Measurements from ENCODE around the gene RSPH6A.
A peak's percentile ranks its signal among the peaks of the same experiment; 100 is the strongest.

RSPH6A gene

DNA sequence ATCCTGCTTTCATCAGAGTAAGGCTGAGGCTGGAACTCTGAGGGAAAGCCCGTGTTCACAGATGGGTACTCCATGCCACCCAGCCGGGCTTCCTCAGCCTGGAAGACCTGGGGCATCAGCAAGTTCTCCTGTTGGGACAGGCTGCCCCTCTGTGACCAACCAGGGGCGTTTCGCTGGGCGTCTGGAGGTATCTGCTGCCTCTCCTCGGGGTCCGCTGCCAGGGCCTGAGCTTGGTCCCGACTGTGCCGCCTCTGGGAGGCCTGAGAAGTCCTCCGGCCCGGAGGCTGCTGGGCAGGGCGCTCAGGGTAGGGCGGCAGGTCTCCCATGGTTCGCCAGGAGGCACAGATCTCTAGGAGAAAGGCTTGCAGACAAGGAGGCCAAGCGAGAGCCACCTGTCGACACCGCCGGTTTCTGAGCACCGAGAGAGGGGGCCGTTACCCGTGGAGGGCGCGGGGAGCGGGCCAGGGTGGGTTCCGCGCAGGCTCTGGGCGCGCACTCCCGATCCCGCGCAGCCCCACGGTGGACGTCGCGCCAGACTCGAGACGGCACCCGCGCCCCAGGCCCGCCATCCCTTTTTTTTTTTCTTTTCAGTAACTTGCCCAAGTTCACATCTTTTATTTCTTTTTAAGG is at the start of gene RSPH6A:
RSPH6A (minus strand) TSS at position 458 of the 630 bp plus-strand sequence; CDS start at position 326, 132 bp downstream.
- peak; percentile 52 for DNase-seq (ENCODE audit: low spot score)

DNA sequence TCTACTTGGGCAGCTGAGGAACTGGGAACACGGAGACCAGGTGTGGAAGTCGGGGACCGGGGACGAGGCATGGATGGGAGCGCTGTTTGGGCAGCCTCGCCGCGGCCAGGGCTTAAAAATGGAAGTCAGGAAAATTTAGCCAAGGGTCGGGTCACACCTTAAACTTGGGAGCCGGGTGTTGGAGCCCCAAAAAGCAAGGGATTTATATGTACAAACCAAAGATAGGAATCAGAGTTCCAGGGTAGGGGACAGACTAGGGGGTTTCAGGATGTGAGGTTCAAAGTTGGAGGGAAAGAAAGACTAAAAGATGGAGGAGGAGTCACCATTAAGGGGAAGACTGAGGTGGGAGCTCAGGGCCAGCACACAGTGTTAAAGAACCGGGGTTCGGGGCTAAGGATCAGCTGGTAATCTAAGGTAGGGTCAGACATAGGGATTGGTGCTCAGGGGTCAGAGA is 49.5 kb upstream of the RSPH6A start:
- DNase-seq (ENCODE audit: low spot score), result no peak

DNA sequence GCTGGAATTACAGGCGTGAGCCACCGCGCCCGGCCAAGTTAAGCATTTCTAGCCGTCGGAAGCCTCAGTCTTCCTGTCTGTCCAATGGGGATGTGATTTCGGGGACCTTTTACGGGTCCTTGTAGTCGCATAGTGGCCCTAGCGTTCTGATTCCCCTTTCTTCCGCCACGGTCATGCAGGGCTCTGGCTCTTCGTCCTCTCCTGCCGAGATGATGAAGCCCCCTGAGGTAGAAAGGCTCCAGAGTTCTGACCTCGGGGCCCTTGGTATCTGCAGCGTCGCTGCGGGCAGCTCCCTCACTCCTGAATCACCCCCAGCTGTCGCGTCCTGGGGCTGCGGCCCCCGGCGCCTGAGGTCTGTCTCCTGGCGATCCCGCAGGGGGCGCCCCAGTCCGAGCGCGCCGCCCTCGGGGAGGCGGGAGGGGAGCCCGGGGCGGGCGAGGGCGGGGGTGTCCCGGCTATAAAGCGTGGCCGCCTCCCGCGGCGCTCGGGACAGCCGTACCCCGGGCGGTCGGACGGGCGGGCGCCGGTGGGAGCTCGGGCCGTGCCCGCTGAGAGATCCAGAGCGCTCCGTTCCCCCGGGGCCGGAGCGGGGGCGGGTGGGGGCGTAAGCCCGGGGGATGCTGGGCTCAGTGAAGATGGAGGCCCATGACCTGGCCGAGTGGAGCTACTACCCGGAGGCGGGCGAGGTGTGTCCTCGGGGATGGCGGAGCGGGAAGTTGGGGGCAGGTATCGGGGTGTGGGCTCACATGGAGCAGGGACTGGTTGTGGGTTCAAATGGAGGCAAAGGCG is 48.9 kb upstream of the RSPH6A start, which contains the start of gene FOXA3:
FOXA3 (plus strand) TSS at position 487 of the 789 bp plus-strand sequence; CDS start at position 618, 131 bp downstream.
- peak; percentile 79 for DNase-seq (ENCODE audit: low spot score)

DNA sequence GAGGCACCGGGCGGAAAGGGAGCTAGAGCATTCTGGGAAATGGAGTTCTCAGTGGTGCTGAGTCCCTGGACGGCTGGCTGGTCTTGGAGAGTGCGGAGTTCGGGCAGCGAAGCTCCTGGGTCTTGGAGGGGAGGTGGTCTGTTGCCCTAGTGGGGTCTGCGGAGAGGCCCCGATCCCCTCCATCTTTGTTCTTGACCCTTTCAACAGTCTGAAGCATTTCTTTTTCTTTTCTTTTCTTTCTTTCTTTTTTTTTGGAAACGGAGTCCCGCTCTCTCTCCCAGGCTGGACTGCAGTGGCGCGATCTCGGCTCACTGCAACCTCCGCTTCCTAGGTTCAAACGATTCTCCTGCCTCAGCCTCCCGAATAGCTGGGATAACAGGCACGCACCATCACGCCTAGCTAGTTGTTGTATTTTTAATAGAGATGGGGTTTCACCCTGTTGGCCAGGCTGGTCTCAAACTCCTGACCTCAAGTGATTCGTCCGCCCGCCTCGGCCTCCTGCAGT is 48.3 kb upstream of the RSPH6A start:
- DNase-seq (ENCODE audit: low spot score), result no peak

DNA sequence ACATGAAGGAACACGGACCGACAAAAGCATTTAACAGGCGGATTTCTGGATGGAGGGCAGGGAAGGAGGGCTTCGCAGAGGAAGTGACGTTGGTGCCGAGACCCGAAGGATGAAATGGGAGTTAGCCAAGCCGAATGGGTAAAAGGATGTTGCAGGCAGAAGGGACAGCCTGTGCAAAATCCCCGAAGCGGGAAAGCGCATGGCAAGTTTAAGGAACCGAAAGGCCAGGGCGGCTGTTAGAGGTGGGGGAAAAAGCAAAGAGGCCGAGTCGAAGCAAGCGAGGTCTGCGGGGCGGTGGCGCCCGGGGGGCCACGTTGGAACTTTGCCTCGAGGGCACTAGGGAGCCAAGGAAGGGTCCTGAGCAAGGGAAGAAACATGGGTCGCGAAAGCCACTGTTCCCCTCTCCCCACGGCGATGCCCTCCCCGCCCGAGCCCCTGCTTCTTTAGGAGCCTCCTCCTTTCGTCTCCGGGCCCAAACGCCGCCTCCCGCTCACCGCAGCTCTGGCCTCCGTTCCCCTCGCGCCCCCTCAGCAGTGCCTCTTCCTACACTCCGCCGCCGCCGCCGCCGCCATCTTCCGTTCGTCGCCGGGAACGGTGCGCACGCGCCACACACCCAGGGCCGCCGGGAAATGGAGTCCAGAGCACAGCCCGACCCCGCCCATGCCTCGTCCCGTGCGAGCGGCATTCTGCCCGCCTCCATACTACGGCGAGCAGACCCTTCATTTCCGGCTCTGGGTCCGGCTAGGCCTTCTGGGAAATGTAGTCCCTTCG is 47.6 kb upstream of the RSPH6A start, which contains the start of gene SYMPK:
SYMPK (minus strand) TSS at position 584 of the 771 bp plus-strand sequence. CDS start 8,652 bp downstream, outside the sequence.
- DNase-seq (ENCODE audit: low spot score), result peak; percentile 99

DNA sequence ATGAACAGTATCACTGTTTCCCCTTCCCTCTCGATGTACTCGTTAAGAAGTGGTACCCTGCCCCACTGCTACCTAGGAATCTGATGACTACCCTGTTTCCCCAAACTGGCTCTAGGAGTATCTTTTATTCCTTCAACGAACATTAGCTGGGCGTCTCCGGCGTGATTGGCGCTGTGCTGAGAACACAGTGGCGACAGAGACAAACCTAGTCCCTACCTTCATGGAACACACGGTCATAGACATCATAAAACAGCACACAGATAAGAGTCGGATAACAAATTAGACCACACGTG is 47.1 kb upstream of the RSPH6A start:
- DNase-seq (ENCODE audit: low spot score), result peak; percentile 52

DNA sequence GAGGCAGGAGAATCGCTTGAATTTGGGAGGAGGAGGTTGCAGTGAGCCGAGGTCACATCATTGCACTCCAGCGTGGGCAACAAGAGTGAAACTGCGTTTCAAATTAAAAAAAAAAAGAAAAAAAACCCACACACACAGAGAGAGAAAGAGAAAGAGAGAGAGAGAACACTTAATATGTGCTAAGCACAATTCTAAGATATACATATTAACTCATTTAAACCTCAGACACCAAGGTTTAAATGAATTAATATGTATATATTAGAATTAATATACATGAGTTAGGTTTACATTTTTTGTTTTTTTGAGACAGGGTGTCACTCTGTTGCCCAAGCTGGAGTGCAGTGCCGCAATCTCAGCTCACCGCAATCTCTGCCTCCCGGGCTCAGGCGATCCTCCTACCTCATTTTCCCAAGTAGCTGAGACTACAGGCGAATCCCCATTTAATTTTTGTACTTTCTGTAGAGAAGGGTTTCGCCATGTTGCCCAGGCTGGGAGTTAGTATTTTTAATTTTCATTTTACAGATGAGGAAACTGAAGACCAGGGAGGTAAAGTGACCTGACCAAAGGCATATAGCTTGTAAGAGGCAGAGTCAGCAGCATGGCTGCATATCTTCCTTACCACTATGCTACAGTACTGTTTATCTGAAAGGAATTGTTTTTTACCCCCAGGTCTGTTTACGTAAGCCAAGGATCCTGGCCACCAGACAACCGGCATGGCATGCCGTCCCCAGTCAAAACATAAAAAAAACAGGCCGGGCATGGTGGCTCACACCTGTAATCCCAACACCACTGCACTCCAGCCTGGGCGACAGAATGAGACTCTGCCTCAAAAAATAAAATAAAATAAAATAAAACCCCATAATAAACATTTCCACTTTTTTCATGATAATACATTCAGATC is 45.5 kb upstream of the RSPH6A start:
- no peak for DNase-seq (ENCODE audit: low spot score)

DNA sequence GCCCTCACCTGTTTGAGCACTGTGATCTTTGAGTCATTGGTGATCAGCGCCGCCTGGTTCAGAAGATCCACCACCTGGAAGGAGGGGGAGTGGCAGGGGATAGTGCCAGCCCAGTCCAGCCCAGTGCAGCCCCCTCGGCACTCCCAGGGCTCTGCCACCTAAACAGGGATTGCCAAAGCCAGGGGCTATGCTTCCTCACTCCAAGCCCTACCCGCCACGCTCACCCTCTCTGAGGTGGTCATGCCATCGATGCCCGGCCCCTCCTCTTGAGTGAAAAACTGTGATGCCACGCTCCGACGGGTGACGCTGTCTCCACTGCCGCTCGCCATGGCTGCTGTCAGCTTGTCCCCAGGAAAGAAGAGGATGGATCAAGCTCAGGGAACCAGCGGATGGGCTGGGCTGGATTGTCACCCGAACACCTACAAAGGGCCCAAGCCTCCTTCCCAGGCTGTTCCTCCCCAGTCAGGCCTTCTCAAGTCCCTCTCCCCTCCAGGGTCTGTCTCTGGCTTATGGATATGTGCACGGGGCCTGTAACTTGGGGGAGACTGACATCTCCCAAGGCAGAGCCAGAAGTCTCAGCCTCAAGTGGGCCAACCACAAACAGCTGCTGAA is 39.2 kb upstream of the RSPH6A start:
- DNase-seq (ENCODE audit: low spot score), result no peak

DNA sequence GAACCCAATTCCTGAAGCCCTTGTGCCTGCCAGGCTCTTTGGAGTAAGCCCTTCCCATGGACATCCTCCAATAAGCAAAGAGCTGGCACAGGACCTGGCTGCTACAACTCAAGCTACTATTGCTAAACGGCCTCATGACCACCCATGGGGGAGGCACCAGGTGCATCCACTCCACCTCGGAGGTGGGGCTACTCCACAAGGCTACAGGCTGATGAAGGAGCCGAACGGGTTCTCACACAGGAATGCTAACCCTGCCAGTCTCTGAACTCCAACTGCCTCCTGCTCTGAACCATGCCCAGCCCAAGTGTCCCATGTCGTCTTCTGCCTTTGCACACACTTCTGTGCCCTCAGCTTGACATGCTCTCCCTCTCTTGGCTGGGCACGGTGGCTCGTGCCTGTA is 37.9 kb upstream of the RSPH6A start:
- no peak for DNase-seq (ENCODE audit: low spot score)

DNA sequence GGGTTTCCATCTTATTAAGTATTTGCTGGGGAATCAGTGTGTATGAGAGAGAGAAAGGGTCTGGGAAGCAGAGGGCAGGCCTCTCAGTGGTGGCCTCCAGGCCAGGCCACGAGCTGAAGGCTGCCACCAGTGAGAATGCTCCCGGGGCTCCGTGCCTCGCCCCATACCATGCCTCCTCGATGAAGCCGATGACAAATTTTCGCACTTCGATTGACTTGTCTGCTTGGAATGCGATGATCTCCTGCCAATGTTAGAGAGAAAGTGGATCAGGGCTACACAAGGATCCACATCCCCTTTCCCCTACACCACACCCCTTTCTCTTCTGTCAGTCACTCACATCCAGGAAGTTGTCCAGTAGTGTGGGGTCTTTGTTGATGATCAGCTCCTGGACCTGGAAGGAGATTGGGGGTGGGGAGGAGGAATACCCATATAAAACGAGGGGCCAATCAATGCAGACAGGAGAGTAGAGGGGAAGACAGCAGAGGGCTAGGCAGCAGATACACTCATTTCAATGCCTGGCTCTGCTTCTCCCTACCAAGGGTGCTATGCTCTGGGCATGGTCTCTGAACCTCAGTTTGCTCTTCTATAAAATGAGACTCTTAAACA is 37.1 kb upstream of the RSPH6A start:
- no peak for DNase-seq (ENCODE audit: low spot score)

DNA sequence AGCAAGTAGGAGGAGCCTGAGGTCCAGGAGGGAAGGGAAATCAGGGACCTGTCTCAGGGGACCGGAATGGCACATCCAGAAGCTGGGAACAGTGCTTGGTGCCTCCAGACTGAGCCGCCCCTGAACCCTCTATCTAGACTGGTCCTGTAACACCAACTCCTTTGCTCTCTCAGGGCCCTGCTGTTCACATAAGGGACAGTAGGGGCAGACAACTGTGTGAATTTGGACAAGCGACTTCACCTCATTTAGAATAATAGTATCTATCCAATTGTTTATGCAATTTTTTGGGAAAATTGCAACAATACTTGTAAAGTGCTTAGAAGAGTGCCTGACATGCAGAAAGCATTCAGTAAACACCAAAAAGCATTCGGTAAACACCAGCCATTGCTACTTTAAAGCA is 33.8 kb upstream of the RSPH6A start:
- DNase-seq (ENCODE audit: low spot score), result no peak

DNA sequence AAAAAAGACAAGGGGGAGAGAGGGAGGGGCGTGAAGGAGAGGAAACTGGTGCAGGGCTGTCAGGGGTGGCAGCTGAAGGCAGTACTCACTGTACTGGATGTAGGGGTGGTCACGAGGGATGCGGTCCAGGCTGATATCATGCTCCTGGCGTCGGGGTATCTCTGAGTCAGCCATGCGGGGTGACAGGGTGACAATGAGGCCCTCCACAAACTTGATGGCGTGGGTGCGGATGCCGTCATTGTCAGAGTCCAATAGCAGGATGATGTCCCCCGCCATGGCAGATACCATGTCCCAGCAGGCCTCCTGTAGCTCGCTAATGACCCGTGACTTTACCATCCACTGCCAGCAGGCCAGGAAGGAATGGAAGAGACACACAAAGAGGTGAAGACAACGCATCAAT is 32.6 kb upstream of the RSPH6A start:
- DNase-seq (ENCODE audit: low spot score), result no peak

DNA sequence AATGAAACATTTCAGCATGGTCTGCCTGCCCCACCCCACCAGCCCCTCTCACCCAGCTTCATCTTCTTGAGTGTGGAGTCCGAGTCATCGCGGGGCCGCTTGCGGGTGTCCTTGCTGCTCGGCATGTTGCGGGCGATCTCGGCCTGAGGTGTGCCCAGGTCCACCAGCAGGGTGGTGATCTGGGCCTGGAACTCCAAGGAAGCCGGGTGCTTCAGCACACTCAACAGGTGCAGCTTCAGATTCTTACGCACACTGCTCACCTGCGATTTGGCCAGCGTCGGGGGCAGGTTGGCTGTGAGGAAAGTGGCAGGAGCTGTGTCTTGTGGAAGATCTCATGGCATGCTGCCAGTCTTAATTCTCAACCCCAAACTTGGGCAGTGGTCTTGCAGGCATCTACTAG is 27.1 kb upstream of the RSPH6A start:
- no peak for DNase-seq (ENCODE audit: low spot score)

DNA sequence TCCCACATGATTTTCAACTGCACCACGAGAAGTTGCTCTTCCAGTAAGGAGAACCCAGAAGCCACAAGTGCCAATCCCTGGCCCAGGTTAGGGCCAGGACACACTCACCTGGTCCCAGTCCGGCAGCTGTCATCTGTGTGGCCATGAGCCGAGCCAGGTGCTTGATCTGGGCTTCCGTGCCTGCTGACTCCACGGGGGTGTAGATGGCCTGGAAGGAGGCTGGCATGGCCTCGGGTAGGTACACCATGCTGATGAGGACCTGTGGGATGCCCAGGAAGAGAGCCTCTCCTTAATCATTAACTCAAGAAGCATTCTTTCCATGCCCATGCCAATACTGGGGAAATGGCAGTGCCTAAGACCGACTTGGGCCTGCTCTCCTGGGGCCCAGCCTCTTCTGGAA is 19.9 kb upstream of the RSPH6A start:
- no peak for DNase-seq (ENCODE audit: low spot score)

DNA sequence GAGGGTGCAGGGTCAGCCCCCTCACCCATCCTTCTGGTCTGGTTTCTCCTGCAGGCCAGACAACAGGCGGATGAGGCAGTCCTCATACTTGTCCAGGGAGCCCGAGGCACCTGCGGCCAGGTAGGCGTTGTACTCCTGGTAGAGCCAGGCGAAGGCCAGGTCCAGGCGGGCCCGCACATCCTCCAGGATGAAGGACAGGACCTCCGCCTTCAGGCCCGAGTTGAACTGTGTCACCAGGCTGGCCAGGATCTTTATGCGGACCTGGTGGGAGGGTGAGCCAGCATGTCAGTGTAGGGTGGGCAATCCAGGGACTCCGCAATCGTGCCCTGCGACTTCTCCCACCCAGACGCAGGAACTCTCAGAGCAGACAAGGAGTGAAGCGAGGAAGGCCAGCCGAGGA is 13.8 kb upstream of the RSPH6A start:
- DNase-seq (ENCODE audit: low spot score), result no peak

DNA sequence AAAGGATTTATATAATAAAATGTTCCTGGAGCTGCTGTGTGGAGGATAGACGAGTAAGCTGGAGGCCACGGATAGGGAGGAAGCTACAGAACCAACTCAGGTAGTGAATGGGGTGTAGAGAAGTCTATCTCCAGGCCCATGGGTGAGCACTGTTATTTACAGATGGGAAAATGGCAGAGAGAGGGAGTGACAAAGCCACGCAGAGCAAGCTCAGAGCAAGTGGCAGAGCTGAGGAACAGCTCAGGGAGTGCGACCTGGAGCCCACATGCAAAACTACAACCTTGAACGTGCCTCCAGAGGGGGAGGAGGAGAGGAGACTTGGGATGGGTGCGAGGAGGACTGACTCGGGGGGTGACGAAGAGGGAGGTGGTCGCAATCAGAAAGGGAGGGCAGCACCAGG is 13.4 kb upstream of the RSPH6A start:
- DNase-seq (ENCODE audit: low spot score), result no peak

DNA sequence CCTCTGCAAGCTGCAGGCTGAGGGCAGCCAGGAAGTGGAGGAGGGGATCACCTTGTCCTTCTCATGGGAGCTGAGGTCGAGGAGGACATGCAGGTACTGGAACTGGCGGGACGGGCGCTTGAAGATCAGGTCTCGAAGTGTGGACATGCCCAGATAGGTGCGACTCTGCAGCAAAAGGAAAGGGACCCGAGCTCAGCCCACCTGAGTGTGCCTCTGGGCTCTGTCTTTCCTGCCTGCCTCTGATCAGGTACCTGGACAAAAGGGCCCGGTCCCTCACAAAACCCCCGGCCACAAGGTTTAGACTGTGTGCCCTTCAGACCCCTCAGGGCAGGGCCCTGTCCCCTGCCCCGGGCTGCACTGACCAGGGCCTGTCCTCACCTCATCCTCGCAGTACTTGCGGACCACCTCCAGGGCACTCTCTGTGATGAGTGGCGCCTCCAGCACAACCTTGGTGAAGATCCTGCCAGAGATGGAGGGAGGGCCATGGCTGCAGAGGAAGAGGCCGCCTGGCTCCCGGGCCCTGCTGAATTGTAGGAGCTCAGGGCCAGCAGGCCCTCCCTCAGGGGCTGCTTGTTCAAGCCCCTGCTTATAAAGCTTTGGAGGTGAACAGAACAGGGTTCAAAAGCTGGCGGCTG is 12.5 kb upstream of the RSPH6A start:
- DNase-seq (ENCODE audit: low spot score), result no peak

DNA sequence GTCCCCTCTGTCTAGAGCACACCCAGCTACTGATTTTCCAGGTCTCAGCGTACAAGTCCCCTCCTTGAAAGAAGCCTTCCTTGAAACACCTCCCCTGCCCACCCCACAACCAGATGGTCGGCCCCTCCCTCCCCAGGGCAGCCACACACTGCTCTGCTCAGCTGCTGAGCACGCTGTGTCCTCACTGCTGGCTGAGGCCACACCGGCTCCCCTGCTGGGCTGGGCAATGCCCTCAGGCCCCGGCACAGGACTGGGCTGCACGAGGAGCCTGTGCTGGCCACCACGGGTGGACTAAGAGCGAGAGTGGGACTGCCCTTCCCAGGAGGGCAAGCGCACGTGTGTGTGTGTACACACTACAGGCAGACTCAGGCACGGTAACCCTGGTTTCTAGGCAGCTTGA is 11.8 kb upstream of the RSPH6A start:
- DNase-seq (ENCODE audit: low spot score), result no peak

DNA sequence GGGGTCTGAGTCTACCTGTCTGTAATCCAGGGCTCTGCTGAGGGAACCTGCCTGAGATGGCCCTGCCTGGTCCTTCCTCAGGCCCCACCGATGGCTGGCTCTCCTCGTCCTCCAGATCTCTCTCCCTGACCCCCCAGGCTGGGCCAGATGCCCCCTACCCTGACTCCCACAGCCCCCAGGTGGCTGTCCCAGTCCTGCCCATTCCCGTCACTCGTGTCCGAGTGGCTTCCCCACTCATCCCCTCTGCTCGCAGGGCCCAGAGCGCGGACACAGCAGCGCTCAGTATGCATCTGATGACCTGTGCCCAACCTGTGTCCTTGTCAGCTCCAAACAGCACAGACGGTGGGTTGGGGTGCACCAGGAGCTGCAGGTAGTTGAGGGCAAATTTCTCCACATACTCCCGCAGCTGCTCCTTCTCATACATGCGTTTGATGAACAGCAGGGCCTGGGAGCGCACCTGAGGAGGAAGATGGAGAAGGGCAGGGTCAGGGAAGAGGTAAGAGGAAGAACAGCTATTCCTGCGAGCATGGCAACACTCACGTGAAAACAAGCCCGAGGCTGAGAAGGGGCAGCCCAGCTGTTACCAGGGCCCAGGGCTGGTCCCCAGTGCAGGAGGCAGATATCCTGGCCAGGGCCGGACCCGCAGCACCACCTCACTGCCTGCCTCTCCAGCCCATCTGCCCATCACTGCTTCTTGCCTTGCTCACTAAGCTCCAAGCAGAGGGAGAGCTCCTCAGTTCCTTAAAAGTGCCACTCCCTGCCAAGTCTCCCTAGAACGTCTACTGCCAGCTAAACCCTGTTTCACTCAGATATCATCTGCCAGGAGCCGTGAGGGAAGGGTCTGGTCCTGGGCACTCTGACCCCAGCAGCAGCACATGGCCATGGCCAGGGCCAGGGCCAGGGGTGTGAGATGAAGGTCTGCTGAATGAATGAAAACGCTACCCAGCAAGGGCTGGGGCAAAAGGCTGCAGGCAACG is 11.1 kb upstream of the RSPH6A start:
- DNase-seq (ENCODE audit: low spot score), result no peak

All from ecto neural progenitor cell (in vitro differentiated cells).